Activated CD4-positive, alpha-beta T cell treated with anti-CD3 and anti-CD28 coated beads, Interleukin-2, amount 50 U/mL, for 16 hours (primary cell): ENCODE measurements around the gene NEDD4.
"Not testable (repeated sequence)": the region's sequence is repeated elsewhere in the genome, so short reads cannot be mapped to it uniquely, and the experiment has no call there.

Experiments used
- DNase-seq: peaks from one replicate; pipeline ENCODE4 v3.0.0-alpha.2; 2020

NEDD4 gene

DNA sequence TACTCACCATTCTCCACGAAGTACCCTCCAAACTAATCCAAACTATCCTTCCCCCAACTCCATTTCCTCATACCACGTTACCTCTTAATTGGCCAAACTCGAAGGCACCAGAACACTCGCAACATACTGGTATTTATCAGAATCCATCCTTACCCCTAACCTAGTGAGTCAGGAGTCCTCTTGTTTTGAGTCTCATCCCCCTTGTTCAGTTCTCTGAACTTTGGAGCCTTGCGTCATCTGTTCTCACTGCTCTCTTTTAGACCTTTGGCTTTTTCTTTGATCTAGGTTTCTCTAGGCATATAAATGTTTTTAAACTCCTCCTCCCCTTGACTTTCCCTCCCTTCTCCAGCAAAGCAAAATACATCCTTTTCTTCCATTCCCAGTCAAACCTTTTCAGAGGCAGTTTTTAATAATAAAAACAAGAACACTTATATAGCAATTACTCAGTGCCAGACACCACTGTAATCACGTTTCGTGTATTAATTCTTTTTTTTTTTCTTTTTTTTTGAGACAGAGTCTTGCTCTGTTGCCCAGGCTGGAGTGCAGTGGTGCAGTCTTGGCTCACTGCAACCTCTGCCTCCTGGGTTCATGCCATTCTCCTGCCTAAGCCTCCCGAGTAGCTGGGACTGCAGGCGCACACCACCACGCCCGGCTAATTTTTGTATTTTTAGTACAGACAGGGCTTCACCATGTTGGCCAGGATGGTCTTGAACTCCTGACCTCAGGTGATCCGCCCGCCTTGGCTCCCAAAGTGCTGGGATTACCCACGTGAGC, 40.7 kb downstream of the NEDD4 start:
- DNase-seq, result not testable (repeated sequence)

DNA sequence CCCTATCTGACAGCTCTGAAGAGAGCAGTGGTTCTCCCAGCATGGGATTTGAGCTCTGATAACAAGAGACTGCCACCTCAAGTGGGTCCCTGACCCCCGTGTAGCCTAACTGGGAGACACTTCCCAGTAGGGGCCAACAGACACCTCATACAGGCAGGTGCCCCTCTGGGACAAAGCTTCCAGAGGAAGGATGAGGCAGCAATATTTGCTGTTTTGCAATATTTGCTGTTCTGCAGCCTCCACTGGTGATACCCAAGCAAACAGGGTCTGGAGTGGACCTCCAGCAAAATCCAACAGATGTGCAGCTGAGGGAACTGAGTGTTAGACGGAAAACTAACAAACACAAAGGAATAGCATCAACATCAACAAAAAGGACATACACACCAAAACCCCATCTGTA, 48.8 kb downstream of the NEDD4 start:
- DNase-seq, result not testable (repeated sequence)

DNA sequence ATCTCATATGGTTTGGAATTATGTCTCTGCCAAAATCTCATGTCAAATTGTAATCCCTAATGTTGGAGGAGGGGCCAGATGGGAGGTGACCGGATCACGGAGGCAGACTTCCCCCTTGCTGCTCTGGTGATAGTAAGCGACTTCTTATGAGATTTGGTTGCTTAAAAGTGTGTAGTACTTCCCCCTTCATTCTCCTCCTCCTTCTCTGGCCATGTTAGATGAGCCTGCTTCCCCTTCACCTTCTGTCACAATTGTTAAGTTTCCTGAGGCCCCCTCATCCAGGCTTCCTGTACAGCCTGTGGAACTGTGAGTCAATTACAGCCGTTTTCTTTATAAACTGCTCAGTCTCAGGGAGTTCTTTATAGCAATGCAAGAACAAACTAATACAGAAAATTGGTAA, 51.1 kb downstream of the NEDD4 start:
- DNase-seq, result no peak

DNA sequence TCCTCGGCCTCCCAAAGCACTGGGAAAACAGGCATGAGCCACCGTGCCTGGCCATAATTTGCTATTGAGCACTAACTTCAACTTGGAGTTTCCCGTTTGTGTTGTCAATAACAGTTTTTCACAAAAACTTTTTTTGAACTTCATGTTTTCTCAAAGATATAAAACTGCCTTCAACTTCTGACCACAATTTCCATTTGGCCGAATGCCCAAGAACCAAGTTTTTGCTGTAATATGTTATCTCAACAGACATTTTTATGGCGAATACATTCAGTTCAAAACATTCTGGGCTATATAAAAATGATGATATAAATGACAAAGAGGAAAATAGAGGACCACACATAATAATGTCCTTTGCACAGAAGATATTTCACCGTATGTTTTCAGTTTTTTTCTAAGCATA, 56.4 kb downstream of the NEDD4 start:
- no peak for DNase-seq

DNA sequence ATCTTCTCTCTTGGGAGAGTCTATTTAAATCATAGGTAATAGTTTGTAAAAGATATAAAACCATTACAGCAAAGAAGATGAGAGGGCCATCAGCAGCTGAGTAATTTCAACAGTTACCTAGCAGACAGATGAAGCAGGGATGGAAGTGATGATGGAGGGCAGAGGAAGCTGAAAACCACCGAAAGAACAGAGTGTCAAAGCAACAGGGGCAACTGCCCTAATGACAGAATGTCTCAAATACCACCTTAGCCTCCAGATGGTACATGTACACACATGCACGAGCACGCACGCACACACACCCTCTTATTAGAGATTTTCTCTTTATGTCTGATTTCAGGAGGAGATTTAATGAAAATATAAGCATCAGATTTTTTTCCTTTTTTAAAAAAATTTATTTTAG, 64.5 kb downstream of the NEDD4 start:
- no peak for DNase-seq

DNA sequence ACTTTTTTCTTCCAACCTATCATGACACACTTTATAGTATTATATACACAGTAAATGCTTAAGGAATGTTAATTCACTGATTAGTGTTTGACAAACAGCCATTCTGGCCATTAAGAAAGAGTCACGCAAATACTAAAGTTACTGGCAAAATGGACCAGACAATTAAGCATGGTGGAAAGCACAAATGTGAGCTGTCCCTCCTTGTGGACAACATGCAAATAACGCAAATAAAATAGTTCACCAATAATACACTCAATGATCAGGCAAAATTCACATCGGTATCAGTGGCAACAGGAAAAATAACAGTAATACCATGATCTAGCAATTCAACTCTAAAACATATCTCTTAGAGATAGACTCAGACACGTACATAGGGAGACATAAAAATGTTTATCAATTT, 71.7 kb downstream of the NEDD4 start:
- DNase-seq, result no peak

DNA sequence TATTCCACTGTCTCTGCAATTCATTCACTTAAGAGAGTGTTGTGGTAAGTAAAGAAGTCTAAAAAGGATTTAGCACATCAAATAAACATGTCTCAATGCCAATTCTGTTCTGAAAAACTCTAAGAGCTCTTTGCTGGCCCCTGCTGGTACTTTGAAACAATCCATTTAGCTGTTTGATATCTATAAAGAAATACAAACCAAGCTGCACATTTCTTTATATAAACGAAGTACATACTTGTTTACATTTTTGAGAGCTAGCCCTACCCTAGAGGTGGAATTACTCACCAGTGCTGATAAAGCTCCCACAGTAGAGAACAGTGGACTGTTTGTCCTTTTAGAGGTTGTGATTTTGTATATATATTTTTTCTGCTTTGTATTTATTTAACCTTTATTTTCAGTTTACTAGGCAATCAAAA, 75.5 kb downstream of the NEDD4 start:
- peak; percentile 16 for DNase-seq

DNA sequence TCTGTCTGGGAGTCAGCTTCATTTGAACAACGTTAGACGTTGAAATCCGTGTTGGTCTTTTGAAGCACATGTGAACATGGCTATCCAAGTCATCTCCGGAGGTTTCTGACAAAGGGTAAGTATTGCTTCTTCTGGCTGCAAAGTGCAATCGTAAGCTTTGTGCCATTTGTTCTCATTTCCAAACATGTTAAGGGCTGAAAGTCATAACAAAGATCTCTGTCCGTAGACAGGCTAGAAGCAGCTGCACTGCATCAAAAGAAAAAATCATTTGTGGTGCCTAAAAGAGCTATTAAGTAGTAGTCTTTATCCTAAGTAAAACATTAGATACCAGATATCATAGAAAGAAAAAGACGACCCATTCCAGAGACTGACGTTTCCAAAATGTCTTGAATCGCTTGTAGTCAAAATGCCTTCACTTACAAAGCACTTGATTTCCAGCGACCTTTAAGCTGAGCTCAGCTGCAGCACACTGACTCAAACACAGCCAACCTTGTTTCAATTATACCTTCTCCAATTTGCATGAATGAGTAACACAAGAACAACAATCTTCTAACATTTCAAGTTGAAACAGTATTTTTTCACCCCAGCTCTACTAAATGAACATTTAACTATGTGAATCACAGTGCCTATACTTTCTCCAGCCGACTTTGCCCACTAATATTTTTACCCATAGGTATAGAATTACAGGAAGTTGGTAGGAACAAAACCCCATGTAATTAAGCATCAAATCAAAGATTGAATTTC, 76.6 kb downstream of the NEDD4 start:
- no peak for DNase-seq

DNA sequence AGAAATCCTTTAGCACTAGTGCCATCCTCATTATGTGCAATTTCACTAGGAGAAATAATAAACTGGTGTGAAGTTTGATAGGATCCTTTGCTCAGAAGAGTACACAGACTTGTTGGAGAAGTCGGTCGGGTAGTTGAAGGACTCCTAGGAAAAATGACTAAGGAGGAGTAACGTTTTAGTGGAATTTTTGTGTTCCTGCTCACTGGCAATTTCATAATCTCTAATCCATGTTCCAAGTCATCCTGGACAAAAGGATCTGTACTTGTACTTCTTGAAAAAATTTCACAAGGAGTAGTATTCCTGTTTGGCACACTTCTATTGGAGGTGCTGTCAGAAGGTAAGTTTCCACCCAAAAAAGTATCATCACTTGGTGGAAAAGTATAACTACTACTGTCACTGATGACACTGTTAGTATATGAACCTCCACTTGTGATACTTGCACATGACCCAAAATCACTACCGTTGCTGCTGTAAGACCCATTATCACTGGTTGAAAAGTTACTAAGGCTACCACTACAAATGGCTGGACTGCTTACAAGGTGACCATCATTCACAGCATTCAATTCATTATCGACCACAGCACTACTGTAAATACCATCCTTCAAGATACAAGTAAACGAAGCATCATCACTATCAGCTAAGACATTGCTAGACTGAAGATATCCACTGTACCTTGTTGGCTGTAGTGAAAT, 77.4 kb downstream of the NEDD4 start:
- no peak for DNase-seq

DNA sequence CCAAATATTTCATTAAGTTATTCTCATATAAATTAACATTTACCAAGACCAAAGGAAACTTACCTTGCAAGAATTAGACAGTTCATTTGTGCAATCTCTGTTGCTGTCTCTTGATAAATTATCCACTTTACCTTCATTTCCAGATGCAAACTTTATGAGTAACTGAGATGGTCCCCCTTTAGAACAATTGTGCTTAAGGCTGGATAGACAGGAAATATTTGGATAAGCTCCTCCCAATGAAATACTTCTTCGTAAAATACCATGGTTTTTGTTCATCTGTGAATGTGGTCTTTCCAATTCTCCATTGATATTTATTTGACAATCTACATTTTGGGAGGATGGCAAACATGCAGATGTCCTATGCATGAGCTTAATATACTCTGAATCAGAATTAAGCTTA, 78.2 kb downstream of the NEDD4 start:
- DNase-seq, result no peak

DNA sequence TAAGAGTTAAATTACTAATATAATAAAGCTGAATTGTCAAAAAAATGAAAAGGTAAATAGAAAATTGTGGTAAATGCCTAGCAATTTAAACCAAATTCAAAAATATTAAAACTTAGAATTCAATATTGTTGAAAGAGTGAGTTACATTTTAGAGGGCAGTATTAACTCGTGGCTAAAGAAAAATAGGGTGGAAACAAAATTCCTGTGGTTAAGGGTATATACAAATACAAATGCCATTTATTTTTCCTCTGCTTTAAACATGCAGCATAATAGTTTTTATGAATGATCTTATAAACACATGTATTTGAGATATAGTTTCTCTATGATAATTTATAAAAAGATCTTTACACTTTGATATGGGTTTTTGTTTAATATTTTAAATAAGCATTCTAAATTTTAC, 79.0 kb downstream of the NEDD4 start:
- no peak for DNase-seq

DNA sequence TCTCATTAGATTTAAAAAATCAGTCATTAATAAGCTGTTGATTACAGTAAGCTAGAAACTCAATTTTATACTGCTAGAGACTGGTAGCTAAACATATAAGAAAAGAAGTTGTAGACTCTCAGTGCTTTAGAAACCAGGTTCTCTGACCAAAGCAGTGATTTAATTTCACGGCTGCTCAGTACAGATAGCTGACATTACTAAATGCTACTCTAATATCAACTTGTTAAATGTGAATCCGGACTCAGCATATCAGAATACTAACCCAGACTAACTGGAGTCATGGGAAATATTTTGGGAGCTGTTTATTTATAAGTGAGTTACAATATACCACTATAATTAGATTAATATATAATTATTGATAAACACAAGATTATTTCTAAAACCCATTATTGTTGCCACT, 80.4 kb downstream of the NEDD4 start:
- no peak for DNase-seq

DNA sequence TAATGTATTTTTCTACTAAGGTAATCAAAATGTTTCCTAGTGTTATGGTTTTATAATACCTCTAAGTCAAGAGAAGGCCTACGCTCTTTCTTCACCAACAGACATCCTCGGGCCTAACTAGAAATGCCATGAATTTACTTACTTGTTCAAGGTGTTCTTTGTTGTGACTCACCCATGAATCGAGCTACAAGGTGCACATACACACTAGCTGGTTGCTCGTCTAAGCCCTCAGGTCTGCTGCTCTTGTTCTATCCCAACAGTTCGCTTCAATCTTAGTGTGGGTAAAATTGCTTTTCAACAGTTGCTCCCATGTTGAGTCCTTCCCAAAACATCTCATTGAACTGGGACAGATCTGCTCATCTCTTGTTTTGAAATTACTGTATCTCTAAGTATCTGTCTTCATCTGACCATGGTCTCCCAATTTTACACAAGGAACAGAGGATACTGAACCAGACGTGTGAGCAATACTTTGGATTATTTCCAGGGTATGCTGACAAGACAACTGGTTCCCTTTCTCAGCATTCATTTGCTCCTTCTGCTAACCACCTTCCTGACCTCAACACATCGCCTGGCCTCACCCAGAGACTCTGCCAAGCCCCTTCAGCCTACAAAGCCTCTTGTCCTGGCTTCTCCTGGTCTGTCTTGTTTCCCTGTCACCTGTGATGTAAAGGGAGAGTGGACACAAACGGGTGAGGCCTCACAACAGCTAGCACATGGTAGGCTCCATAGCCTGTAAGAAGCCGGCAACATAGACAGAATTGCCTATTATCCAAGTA, 84.2 kb downstream of the NEDD4 start:
- no peak for DNase-seq

DNA sequence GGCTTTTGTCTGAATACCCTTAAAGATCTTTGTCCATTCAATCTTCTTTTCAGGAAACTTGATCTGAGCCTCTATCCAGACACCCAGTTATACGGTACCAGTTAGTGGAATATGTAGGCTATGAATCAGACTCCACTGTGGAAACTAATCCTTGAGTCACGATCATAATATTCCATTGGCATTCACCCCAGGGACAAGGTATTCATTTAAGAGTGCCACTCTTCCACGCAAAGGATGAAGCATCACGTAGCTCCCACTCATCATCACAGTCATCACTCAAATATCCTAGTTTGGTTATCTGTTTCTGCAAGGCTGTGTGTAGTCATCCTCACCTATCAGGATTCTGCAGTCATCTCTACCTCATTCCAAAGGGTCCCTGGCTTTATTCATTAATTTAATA, 85.6 kb downstream of the NEDD4 start:
- DNase-seq, result no peak

DNA sequence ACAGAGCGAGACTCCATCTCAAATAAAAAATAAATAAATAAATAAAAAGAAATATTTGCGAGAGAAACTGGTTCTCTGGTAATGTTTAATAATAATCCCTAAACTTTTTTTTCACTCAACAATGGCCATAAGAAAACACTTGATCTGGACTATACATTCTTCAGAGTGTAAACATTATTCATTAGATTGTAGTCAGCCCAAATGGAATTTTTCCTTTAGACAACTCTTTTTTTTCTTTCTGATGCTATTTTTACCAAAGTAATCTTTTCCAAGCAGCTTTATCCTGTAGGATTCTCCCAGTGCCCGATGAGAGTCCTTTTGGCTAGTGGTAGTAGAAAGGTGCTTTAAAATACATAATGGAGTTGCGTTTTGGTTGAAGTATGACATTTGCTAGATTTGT, 90.4 kb downstream of the NEDD4 start:
- no peak for DNase-seq

DNA sequence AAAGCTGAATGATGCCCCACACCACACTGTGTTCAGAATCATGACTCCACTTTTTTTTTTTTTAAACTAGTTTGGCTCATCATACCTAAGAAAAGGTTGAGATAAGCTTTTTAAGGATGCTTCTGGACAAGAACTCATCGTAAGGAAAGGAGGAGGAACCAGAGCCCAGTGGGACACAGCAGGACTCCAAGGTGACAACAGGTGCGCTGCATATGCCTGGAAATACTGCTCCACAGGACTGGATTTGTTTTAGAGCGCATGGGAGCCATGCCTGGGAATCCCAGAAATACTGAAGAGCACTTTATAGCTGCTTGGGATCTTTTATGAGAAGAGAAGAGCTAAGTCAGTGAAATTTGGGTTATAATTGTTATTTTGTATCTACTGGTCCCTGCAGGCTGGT, 93.4 kb downstream of the NEDD4 start:
- no peak for DNase-seq

DNA sequence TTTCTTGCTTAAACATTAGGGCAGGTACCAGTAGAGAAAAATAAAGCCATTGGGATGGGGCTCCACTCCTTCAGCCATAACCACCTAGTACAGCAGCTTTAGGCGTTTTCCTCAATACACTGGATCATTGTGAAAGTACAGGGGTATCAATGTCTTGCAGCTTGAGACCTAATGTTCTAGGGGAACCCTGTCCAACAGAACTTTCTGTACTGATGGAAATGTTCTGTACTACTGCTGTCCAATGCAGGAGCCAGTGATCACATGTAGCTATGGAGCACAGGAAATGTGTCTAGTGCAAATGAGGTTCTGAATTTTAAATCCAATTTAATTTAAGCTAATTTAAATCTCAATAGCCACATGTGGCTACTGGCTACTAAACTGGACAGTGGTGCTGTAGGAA, 93.9 kb downstream of the NEDD4 start:
- no peak for DNase-seq

DNA sequence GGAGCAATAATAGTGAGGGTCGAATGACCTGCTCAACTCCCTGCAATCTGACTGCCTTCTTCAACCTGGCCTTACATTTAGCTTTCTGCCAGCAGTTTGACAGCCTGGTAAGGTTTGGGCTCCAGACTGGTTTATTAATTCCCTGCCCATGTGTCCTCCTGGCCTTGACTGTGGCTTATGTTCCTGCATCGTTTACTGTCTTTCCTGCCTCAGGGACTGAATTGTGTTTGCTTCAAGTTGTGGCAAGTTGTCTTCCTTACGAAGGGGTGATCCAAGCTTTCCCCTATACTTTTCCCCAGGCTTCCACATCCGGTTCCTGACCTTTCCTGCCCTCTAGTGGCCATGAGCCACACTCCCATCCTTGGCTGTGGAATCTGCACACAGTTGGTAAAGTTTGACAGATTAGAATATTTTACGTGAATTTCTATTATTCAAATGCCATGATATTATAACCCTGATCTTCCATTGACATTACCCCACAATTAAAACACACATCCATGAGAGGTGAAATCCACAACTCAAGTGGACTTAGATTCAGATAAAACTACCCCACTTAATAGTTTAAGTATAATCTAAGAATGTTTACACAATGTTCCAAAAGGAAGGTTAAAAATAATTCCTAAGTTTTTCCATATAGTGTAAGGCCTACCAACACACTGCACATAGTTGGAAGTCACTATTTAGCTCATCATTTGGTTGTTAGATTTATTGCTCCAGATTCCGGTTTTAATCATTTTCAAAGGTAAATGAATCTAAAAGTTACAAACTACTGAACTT, 95.7 kb downstream of the NEDD4 start:
- DNase-seq, result peak; percentile 8

DNA sequence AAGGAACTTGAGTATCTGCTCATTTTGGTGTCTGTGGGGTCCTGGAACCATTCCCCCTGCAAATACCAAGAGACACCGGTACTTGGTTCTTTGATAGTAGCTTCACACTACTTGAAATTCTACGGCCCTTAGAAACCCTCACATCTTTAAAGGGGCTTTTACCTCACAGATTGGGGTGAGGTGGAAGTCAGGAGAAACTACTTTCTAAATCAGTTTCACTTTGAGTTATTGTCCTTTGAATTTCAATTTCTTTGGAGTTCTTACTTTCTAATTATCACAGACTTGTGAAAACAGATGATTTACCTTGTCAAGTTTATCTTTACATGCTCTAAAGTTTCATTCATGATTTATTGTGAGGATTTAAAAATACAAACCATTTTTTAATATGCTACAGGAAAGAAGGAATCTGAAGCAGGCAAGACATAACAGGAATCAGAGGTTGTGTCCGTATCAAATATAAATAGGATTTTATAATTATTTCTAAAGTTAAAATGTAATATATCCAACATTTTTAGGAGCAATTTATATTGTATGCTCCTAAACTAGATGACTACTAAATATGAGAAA, 98.9 kb downstream of the NEDD4 start:
- DNase-seq, result no peak

DNA sequence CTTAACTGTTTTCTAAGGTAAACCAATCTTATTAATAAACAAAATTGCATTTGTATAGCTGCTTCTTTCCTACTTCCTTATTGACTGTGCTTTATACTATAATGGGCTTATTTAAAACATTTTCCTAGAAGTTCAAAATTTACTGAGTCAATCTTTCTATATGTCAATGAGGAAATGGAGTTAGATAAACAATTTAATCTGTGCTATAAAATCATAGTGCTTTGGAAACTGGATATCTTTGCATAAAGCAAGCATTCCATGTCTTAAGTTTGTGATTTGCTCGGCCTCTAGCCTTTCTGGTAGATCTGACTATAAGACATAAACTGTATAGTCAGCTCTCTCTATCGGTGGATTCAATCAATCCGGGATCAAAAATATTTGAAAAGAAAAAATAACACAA, 99.6 kb downstream of the NEDD4 start:
- DNase-seq, result no peak

DNA sequence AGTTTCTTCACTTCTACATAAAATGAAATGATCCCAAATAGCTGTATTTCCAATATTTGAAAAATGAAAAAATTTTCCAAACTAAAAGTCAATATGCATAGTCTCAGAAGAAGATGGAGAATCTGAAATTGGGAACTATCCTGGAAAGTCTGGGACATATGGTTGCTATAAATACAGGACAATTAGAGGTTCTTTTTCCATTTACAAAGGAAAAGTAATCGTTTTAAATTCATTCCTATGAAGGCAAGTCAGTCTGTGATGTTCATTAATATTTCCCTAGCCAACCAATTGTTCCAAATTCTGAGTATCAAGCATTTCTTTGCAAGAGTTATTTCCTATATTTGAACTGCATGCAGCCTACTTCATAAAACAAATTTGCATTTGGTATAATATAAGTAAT, 102.2 kb downstream of the NEDD4 start:
- DNase-seq, result no peak

DNA sequence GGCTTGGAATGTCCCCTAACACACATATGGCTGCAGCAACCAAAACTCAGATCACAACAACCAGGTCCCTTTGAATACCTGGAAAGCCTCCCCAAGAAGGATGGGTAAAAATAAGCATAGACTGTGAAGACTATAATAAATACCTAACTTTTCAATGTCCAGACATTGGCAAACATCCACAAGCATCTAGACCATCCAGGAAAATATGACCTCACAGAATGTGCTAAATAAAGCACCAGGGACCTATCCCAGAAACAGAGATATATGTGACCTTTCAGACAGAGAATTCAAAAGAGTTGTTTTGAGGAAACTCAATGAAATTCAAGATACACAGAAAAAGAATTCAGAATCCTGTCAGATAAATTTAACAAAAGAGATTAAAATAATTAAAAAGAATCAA, 109.2 kb downstream of the NEDD4 start:
- DNase-seq, result no peak
